ENCODE results near the gene CHD6.

DNA sequence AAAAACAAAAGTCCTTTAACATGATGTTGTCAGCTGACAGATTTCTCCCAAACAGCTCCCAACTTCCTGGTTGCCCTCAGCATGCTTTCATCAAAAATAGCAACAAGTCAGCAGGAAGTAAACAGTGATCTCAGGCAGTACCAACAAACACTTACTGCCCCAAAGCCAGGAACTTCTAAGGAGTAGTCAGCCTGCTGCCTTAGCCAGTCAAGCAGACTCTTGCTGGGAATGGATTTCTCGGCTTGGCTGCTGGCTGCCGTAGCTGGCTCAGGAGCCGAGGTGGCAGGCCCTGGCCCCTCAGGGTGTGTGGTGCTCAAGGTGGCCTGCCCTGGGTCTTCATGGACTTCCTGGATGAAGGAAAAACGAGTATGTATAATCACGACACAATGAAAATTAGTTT is 205.0 kb downstream of the CHD6 start:
- no peak for TF ChIP-seq CTCF (IDR thresholded peaks at IDR 0.05 in 2 of 3, conservative IDR thresholded peaks at IDR 0.05 in 1 of 3; ENCODE audit: borderline replicate concordance in 1 of 3, insufficient read depth in 1 of 3, low read depth in 2 of 3, low read length in 2 of 3)
- no peak for TF ChIP-seq SRF (IDR thresholded peaks at IDR 0.05; ENCODE audit: low read depth)
- TF ChIP-seq POLR2A (IDR thresholded peaks at IDR 0.05; ENCODE audit: borderline replicate concordance, extremely low read depth, insufficient read depth, insufficient read length) = no peak
- no peak for TF ChIP-seq POLR2AphosphoS5 (IDR thresholded peaks at IDR 0.05; ENCODE audit: low read depth, low read length)
- TF ChIP-seq MAX (IDR thresholded peaks at IDR 0.05) = no peak
- TF ChIP-seq EZH2 (IDR thresholded peaks at IDR 0.05) = no peak

All from HCT116 (cell line).